ENCODE data around the gene FAM89A. TPM values are rescaled to one million over a fixed set of nuclear protein-coding genes. Genes with fewer than 3 reads are reported as not detected.

Gene FAM89A
- total and polyA plus RNA-seq, 2 of the 13 experiments (the other 11 are each of a cell fraction or from before 2014, with no cell fraction given), result 0.35 to 0.44 TPM

- TF ChIP-seq ZNF501 (CRISPR knock-in tag; IDR thresholded peaks at IDR 0.05) (no peak), ZKSCAN8 (CRISPR knock-in tag; IDR thresholded peaks at IDR 0.05; ENCODE audit: borderline replicate concordance) (no peak)
Observed at GRCh38 chr1:231028682-231029081, 11.4 kb downstream of the FAM89A start (continued).

- TF ChIP-seq HNRNPUL1 (IDR thresholded peaks at IDR 0.05; ENCODE audit: low read depth, low read length), result no peak
- TF ChIP-seq RCOR2 (CRISPR knock-in tag; IDR thresholded peaks at IDR 0.05), result no peak
- in situ Hi-C loops (cut with HindIII; ENCODE audit: extremely low pct_ligation_motif_present, low pct_unique_long_range_greater_than_20kb) (no loop called here), intact Hi-C loops (cut with micrococcal nuclease; ENCODE audit: unreplicated experiment) (no loop called here)
- no peak for FAIRE-seq
- 0 out of 2 replicates have a peak, but pooled peaks cover 6% of the 10 kb centered on the region for H3K4me1 ChIP-seq (ENCODE audit: insufficient read depth, low read length)
- no peak overlapping the region for H2AFZ ChIP-seq (ENCODE audit: low read length)
- H3K27ac ChIP-seq (ENCODE audit: extremely low read length, insufficient read depth, low read length), result no peak overlapping the region
- ATAC-seq, result 0 out of 3 replicates have a peak, but pooled peaks have one; percentile 23
- POLR2A ChIA-PET, result no interaction called here
- no peaks in the 10 kb centered on the region for H4K20me1 ChIP-seq (ENCODE audit: insufficient read depth, low read length)
- CTCF ChIA-PET (ENCODE audit: low intra/inter-chr PET ratio, low total read pairs), result no interaction called here
- no peak overlapping the region for H3K9ac ChIP-seq (ENCODE audit: insufficient read depth, low read depth, low read length)
- no peak overlapping the region for H3K4me2 ChIP-seq (ENCODE audit: low read depth, low read length)
- no peaks in the 10 kb centered on the region for H3K79me2 ChIP-seq (ENCODE audit: insufficient read depth, low read length)
- H3K9me3 ChIP-seq (ENCODE audit: low read length), result no peaks in the 10 kb centered on the region
- peaks cover 0 to 3% of the 10 kb centered on the region in 2 experiments; a peak in 1 of 5 replicates for H3K27me3 ChIP-seq (ENCODE audit: control insufficient read depth in 1 of 2, insufficient read depth in 2 of 2, low read length in 2 of 2)
- no peak overlapping the region for H3K4me3 ChIP-seq (replicated peaks in 1 of 3; ENCODE audit: insufficient read depth in 1 of 3, low read depth in 2 of 3, low read length in 3 of 3)
- 69% methylated on average over 4 of the region's 10 CpGs for WGBS (ENCODE audit: low lambda C conversion rate)
- no peak for DNase-seq (ENCODE audit: low spot score)
- BruUV-seq (replicated peaks), result no TSS peak
- H3K36me3 ChIP-seq (replicated peaks in 1 of 2; ENCODE audit: control insufficient read depth in 1 of 2, insufficient read depth in 2 of 2, low read length in 2 of 2), result no peaks in the 10 kb centered on the region
Observed at GRCh38 chr1:231027971-231028370, 12.1 kb downstream of the FAM89A start.

DNA sequence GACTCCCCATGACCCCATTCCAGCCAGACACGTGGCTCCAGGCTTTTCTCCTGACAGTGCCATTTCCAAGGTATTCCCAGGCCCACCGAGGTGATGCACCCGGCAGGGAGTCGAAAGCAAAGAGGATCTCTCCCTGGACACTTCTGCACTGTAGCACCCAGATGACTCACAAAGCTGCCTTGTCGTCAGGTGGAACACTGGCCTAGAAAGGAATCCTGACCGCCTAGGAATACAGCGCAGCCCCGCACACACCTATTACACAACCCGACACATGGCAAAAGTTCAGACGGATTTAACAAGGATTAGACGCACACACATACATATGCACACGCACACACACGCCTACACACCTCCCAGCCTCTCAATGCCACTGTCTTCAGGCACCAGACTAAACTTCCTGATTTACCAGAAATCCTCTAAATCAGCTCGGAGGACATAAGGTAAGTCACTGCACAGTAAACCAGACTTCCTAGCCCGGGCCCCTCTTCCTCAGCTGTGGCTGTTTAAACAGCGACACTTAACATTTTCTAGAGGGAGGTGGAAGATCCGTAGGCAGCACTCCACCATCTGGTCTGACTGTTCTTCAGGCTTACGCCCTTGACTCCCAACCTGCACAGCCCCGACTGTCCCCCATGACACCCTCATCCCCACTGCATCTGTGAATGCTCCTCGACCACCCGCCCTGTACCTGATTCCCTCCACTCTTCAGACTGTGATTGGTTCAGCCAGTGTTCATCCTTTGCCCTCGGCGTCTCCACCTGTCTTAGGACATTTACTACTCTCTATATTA lies 12.7 kb downstream of the FAM89A start:
- in situ Hi-C loops (cut with HindIII; ENCODE audit: extremely low pct_ligation_motif_present, low pct_unique_long_range_greater_than_20kb), result no loop called here
- H3K4me3 ChIP-seq (replicated peaks in 1 of 3; ENCODE audit: insufficient read depth in 1 of 3, low read depth in 2 of 3, low read length in 3 of 3), result no peak overlapping the region
- peak; percentile 90 for ATAC-seq
- no peaks in the 10 kb centered on the region for H3K79me2 ChIP-seq (ENCODE audit: insufficient read depth, low read length)
- intact Hi-C loops (cut with micrococcal nuclease; ENCODE audit: unreplicated experiment), result no loop called here
- 48% methylated on average over 17 of the region's 23 CpGs for WGBS (ENCODE audit: low lambda C conversion rate)
- H3K4me2 ChIP-seq (ENCODE audit: low read depth, low read length), result peak overlapping the region; percentile 44
- H3K27me3 ChIP-seq (ENCODE audit: control insufficient read depth in 1 of 2, insufficient read depth in 2 of 2, low read length in 2 of 2), result peaks cover 0 to 3% of the 10 kb centered on the region in 2 experiments; a peak in 1 of 5 replicates
- CTCF ChIA-PET (ENCODE audit: low intra/inter-chr PET ratio, low total read pairs), result no interaction called here
- no peak overlapping the region for H3K9ac ChIP-seq (ENCODE audit: insufficient read depth, low read depth, low read length)
- POLR2A ChIA-PET, result no interaction called here
- no peaks in the 10 kb centered on the region for H4K20me1 ChIP-seq (ENCODE audit: insufficient read depth, low read length)
- 0 out of 2 replicates have a peak, but pooled peaks cover 6% of the 10 kb centered on the region for H3K4me1 ChIP-seq (ENCODE audit: insufficient read depth, low read length)
- no peaks in the 10 kb centered on the region for H3K36me3 ChIP-seq (replicated peaks in 1 of 2; ENCODE audit: control insufficient read depth in 1 of 2, insufficient read depth in 2 of 2, low read length in 2 of 2)
- H3K27ac ChIP-seq (ENCODE audit: extremely low read length, insufficient read depth, low read length), result no peak overlapping the region
- H2AFZ ChIP-seq (ENCODE audit: low read length), result no peak overlapping the region
- H3K9me3 ChIP-seq (ENCODE audit: low read length), result no peaks in the 10 kb centered on the region
- peak; percentile 33 for DNase-seq (ENCODE audit: low spot score)
- no TSS peak for BruUV-seq (replicated peaks)
- FAIRE-seq, result no peak
- TF ChIP-seq FOSL2 (CRISPR knock-in tag; IDR thresholded peaks at IDR 0.05) (peak; percentile 35; the same call in 1 of the 2 replicates), ZNF552 (CRISPR knock-in tag; IDR thresholded peaks at IDR 0.05; ENCODE audit: borderline replicate concordance) (no peak), ZNF12 (CRISPR knock-in tag; IDR thresholded peaks at IDR 0.05) (no peak), CEBPG (CRISPR knock-in tag; IDR thresholded peaks at IDR 0.05) (peak; percentile 13; the same call in 1 of the 2 replicates), HOXA3 (CRISPR knock-in tag; IDR thresholded peaks at IDR 0.05) (no peak), CENPX (CRISPR knock-in tag; IDR thresholded peaks at IDR 0.05) (no peak), TSC22D2 (CRISPR knock-in tag; IDR thresholded peaks at IDR 0.05; ENCODE audit: borderline replicate concordance) (no peak), ZNF607 (CRISPR knock-in tag; IDR thresholded peaks at IDR 0.05; ENCODE audit: borderline replicate concordance) (no peak), RARA (CRISPR knock-in tag; IDR thresholded peaks at IDR 0.05) (peak; percentile 23; the same call in 1 of the 2 replicates)
- TF ChIP-seq, protein P1, sequence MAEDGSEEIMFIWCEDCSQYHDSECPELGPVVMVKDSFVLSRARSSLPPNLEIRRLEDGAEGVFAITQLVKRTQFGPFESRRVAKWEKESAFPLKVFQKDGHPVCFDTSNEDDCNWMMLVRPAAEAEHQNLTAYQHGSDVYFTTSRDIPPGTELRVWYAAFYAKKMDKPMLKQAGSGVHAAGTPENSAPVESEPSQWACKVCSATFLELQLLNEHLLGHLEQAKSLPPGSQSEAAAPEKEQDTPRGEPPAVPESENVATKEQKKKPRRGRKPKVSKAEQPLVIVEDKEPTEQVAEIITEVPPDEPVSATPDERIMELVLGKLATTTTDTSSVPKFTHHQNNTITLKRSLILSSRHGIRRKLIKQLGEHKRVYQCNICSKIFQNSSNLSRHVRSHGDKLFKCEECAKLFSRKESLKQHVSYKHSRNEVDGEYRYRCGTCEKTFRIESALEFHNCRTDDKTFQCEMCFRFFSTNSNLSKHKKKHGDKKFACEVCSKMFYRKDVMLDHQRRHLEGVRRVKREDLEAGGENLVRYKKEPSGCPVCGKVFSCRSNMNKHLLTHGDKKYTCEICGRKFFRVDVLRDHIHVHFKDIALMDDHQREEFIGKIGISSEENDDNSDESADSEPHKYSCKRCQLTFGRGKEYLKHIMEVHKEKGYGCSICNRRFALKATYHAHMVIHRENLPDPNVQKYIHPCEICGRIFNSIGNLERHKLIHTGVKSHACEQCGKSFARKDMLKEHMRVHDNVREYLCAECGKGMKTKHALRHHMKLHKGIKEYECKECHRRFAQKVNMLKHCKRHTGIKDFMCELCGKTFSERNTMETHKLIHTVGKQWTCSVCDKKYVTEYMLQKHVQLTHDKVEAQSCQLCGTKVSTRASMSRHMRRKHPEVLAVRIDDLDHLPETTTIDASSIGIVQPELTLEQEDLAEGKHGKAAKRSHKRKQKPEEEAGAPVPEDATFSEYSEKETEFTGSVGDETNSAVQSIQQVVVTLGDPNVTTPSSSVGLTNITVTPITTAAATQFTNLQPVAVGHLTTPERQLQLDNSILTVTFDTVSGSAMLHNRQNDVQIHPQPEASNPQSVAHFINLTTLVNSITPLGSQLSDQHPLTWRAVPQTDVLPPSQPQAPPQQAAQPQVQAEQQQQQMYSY (CRISPR knock-in tag; IDR thresholded peaks at IDR 0.05), result peak; percentile 47; the same call in 1 of the 2 replicates

All from HepG2 (cell line).